Right lobe of liver (tissue), 4 donors: ENCODE measurements around the gene NTN5.

Source experiments
- CTCF ChIP-seq, 4 donors: fragments of 200-600 bp in 3 of 4; fragments of 450-650 bp in 1 of 4; IDR thresholded peaks; one replicate each; pipeline versions ENCODE4 v1.5.1 to v1.8.0; 2016 to 2022; ENCODE audit warnings: antibody characterized with exemption in 4 of 4, mild to moderate bottlenecking in 2 of 4
- POLR2A ChIP-seq: fragments of 450-650 bp; IDR thresholded peaks from one replicate; pipeline ENCODE4 v1.6.1; 2017; ENCODE audit warnings: antibody characterized with exemption, mild to moderate bottlenecking
- donor health status: DM: no; HTN: no; CAD: no.
- donor health status: DM: no; HTN: no; CAD: no.
- donor health status: DM: no; HTN: yes; CAD: no.

- TF ChIP-seq POLR2A: no peak
- no peak for TF ChIP-seq CTCF (IDR thresholded peaks at IDR 0.05)
These were observed 41.6 kb downstream of the NTN5 start for GRCh38 chr19:48631225-48631624.
